ENCODE data around the gene PTPN5.

The PTPN5 gene

GRCh38 chr11:18761144-18761543 lies 30.5 kb downstream of the PTPN5 start:
- no peak overlapping the region for H3K4me3 ChIP-seq (ENCODE audit: low read depth, low read length)
- in situ Hi-C loops (cut with HindIII; ENCODE audit: low sequenced_read_pairs) = no loop called here
- no peak for TF ChIP-seq CTCF (IDR thresholded peaks at IDR 0.05; ENCODE audit: low read depth, low read length)
- DNase-seq (ENCODE audit: low read depth, low spot score) = no peak

GRCh38 chr11:18757811-18758210 lies 33.8 kb downstream of the PTPN5 start:
- TF ChIP-seq CTCF (IDR thresholded peaks at IDR 0.05; ENCODE audit: low read depth, low read length) = no peak
- H3K4me3 ChIP-seq (ENCODE audit: low read depth, low read length) = no peak overlapping the region
- peak; percentile 46 for DNase-seq (ENCODE audit: low read depth, low spot score)
- in situ Hi-C loops (cut with HindIII; ENCODE audit: low sequenced_read_pairs) = no loop called here

GRCh38 chr11:18756889-18757288 lies 34.7 kb downstream of the PTPN5 start:
- DNase-seq (ENCODE audit: low read depth, low spot score) = no peak
- TF ChIP-seq CTCF (IDR thresholded peaks at IDR 0.05; ENCODE audit: low read depth, low read length) = no peak
- in situ Hi-C loops (cut with HindIII; ENCODE audit: low sequenced_read_pairs) = no loop called here
- H3K4me3 ChIP-seq (ENCODE audit: low read depth, low read length) = no peak overlapping the region

- TF ChIP-seq CTCF (IDR thresholded peaks at IDR 0.05; ENCODE audit: low read depth, low read length) = no peak
- DNase-seq (ENCODE audit: low read depth, low spot score) = peak; percentile 7
- in situ Hi-C loops (cut with HindIII; ENCODE audit: low sequenced_read_pairs) = no loop called here
- no peak overlapping the region for H3K4me3 ChIP-seq (ENCODE audit: low read depth, low read length)
Observed at GRCh38 chr11:18754308-18754707, 37.3 kb downstream of the PTPN5 start.

GRCh38 chr11:18752502-18752901 lies 39.1 kb downstream of the PTPN5 start:
- in situ Hi-C loops (cut with HindIII; ENCODE audit: low sequenced_read_pairs) = no loop called here
- H3K4me3 ChIP-seq (ENCODE audit: low read depth, low read length) = no peak overlapping the region
- DNase-seq (ENCODE audit: low read depth, low spot score) = no peak
- no peak for TF ChIP-seq CTCF (IDR thresholded peaks at IDR 0.05; ENCODE audit: low read depth, low read length)

- no peak for TF ChIP-seq CTCF (IDR thresholded peaks at IDR 0.05; ENCODE audit: low read depth, low read length)
- H3K4me3 ChIP-seq (ENCODE audit: low read depth, low read length) = no peak overlapping the region
- in situ Hi-C loops (cut with HindIII; ENCODE audit: low sequenced_read_pairs) = no loop called here
- no peak for DNase-seq (ENCODE audit: low read depth, low spot score)
Observed at GRCh38 chr11:18750944-18751343, 40.7 kb downstream of the PTPN5 start.

Data from astrocyte of the spinal cord (primary cell).